CD4-positive, CD25-positive, alpha-beta regulatory T cell (primary cell): ENCODE measurements around the gene ARRDC3. TPM values are rescaled to one million over a fixed set of nuclear protein-coding genes. Genes with fewer than 3 reads are reported as not detected.

Experiments used
- ATAC-seq, 2 donors: fragments of 150-1000 bp; cut with Tn5 transposase; one replicate each; pipeline ENCODE4 v1.10.0; 2021; ENCODE audit warnings: low read depth in 2 of 2, moderate number of reproducible peaks in 2 of 2, moderate library complexity in 1 of 2
- DNase-seq, 3 donors: peaks; one replicate each; pipeline versions ENCODE4 v3.0.0 to v3.0.0-alpha.2; 2012 to 2022; ENCODE audit warnings: mixed read lengths in 1 of 3
- H3K27ac ChIP-seq: one replicate; pipeline ENCODE4 v1.7.0; 2013; ENCODE audit warnings: mild to moderate bottlenecking, low read length; ENCODE audit not compliant: insufficient read depth, poor library complexity, severe bottlenecking
- H3K27me3 ChIP-seq: one replicate; pipeline ENCODE4 v1.7.0; 2013; ENCODE audit warnings: low read length; ENCODE audit not compliant: control insufficient read depth, insufficient read depth
- H3K36me3 ChIP-seq: one replicate; pipeline ENCODE4 v1.7.0; 2013; ENCODE audit warnings: mild to moderate bottlenecking, low read length, moderate library complexity; ENCODE audit not compliant: control insufficient read depth, insufficient read depth
- H3K4me1 ChIP-seq: 2 replicates; pipeline ENCODE4 v1.7.0; 2013; ENCODE audit warnings: mild to moderate bottlenecking, low read length; ENCODE audit not compliant: insufficient read depth, control insufficient read depth, poor library complexity, severe bottlenecking
- H3K4me3 ChIP-seq: one replicate; pipeline ENCODE4 v1.7.0; 2013; ENCODE audit warnings: low read depth, mild to moderate bottlenecking, low read length, moderate library complexity
- H3K9me3 ChIP-seq, 2 experiments: 1 replicate in 1 of 2; 2 replicates in 1 of 2; pipeline ENCODE4 v1.7.0; 2013; ENCODE audit warnings: low read length in 2 of 2, mild to moderate bottlenecking in 1 of 2, moderate library complexity in 1 of 2; ENCODE audit not compliant: control insufficient read depth in 2 of 2
- H3K27ac Mint-ChIP-seq, 3 donors: one replicate each; pipeline ENCODE4 v1.8.0; 2020 to 2022; ENCODE audit warnings: mild to moderate bottlenecking in 3 of 3, mixed read lengths in 3 of 3, moderate library complexity in 2 of 3
- H3K27me3 Mint-ChIP-seq: one replicate; pipeline ENCODE4 v1.8.0; 2022; ENCODE audit warnings: mild to moderate bottlenecking, mixed read lengths
- H3K36me3 Mint-ChIP-seq: one replicate; pipeline ENCODE4 v1.8.0; 2020; ENCODE audit warnings: mixed read lengths
- H3K4me1 Mint-ChIP-seq, 4 donors: one replicate each; pipeline ENCODE4 v1.8.0; 2020 to 2022; ENCODE audit warnings: mixed read lengths in 4 of 4, mild to moderate bottlenecking in 1 of 4
- H3K4me3 Mint-ChIP-seq, 4 donors: one replicate each; pipeline ENCODE4 v1.8.0; 2020 to 2022; ENCODE audit warnings: mild to moderate bottlenecking in 4 of 4, mixed read lengths in 4 of 4, moderate library complexity in 3 of 4
- H3K9me3 Mint-ChIP-seq, 7 donors: one replicate each; pipeline ENCODE4 v1.8.0; 2020 to 2022; ENCODE audit warnings: mixed read lengths in 7 of 7, mild to moderate bottlenecking in 3 of 7, moderate library complexity in 2 of 7
- polyA plus RNA-seq, 4 donors: library from polyadenylated mRNA; unstranded; fragments of 300-500 nt; fragmentation: Illumina TruSeq; gene quantifications; one replicate each; pipeline ENCODE4 v1.2.3, GENCODE V29; 2021
- total RNA-seq: library from RNA; stranded (reverse); gene quantifications from one replicate; pipeline ENCODE4 v1.2.3, GENCODE V29; 2022

The ARRDC3 gene
- total RNA-seq (228 TPM), polyA plus RNA-seq (100 to 1,000 TPM; 102 to 194 (median 149) TPM)

- no peaks in the 10 kb centered on the region for H3K9me3 Mint-ChIP-seq
- Histone ChIP-seq H3K9me3 (no peaks in the 10 kb centered on the region), H3K36me3 (no peaks in the 10 kb centered on the region), H3K27me3 (no peaks in the 10 kb centered on the region), H3K27ac (peak within 1 kb of the TSS; percentile 100), H3K4me3 (peak within 1 kb of the TSS; percentile 99), H3K4me1 (peaks cover 27% of the 10 kb centered on the region)
- peak within 1 kb of the TSS; percentile 99 to 100 (median 100) for H3K27ac Mint-ChIP-seq
- peak within 1 kb of the TSS; percentile 94 to 99 (median 96) for H3K4me3 Mint-ChIP-seq
- peaks cover 4% of the 10 kb centered on the region for H3K27me3 Mint-ChIP-seq
- peaks cover 12 to 28% (median 20%) of the 10 kb centered on the region in 4 donors for H3K4me1 Mint-ChIP-seq
- peaks cover 13% of the 10 kb centered on the region for H3K36me3 Mint-ChIP-seq
- ATAC-seq (peak; percentile 41 to 42), DNase-seq (peak; percentile 92 to 97 (median 96))
These were observed at the start of gene ARRDC3 for GRCh38 chr5:91383027-91383955. Gene ARRDC3, minus strand, starts transcription at chr5:91383317. Its CDS starts 225 bp downstream, at chr5:91383092.

DNA sequence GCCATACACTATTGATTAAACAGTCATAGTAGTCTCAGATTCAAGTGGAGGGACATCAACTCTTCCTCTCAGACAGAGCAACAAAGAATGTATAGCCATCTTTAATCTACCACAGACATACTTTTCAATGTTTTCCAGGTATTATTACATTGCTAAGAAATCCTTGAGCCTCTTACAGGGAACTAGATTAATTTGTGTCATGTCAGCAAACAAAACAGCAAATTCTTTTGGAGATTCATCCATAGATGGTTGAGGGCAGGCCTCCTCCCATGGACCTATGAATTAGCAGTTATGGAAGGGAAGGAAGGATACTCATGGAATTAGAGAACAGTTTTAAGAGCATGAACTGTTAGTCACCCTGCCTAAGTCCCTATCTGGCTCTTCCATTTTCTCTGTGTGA lies 47.8 kb upstream of the ARRDC3 start:
- peaks cover 6 to 10% of the 10 kb centered on the region in 2 experiments for H3K9me3 ChIP-seq
- H3K36me3 Mint-ChIP-seq: peaks cover 5% of the 10 kb centered on the region
- no peak for ATAC-seq
- DNase-seq: no peak
- H3K9me3 Mint-ChIP-seq: peaks cover 0 to 7% (median 6%) of the 10 kb centered on the region in 7 donors
- no peak overlapping the region for H3K4me3 ChIP-seq
- H3K27ac ChIP-seq: no peak overlapping the region
- no peaks in the 10 kb centered on the region for H3K27me3 Mint-ChIP-seq
- peaks cover 19 to 36% (median 29%) of the 10 kb centered on the region in 4 donors for H3K4me1 Mint-ChIP-seq
- peak overlapping the region in 2 of 3 donors; percentile 69 to 75 for H3K27ac Mint-ChIP-seq
- H3K27me3 ChIP-seq: no peaks in the 10 kb centered on the region
- no peaks in the 10 kb centered on the region for H3K36me3 ChIP-seq
- no peak overlapping the region for H3K4me3 Mint-ChIP-seq
- peaks cover 29% of the 10 kb centered on the region for H3K4me1 ChIP-seq

GRCh38 chr5:91424638-91425436 lies 41.7 kb upstream of the ARRDC3 start:
- Mint-ChIP-seq H3K4me3 (no peak overlapping the region), H3K9me3 (peaks cover 0 to 7% (median 3%) of the 10 kb centered on the region in 7 donors), H3K27me3 (no peaks in the 10 kb centered on the region), H3K36me3 (peaks cover 5% of the 10 kb centered on the region), H3K4me1 (peaks cover 6 to 22% (median 11%) of the 10 kb centered on the region in 4 donors), H3K27ac (no peak overlapping the region)
- H3K4me1 ChIP-seq: no peaks in the 10 kb centered on the region
- no peak overlapping the region for H3K27ac ChIP-seq
- H3K9me3 ChIP-seq: peaks cover 6 to 9% of the 10 kb centered on the region in 2 experiments
- no peaks in the 10 kb centered on the region for H3K27me3 ChIP-seq
- DNase-seq (no peak), ATAC-seq (no peak)
- H3K4me3 ChIP-seq: no peak overlapping the region
- no peaks in the 10 kb centered on the region for H3K36me3 ChIP-seq

GRCh38 chr5:91423871-91424270 lies 40.8 kb upstream of the ARRDC3 start:
- DNase-seq: no peak

GRCh38 chr5:91420879-91421278 lies 37.8 kb upstream of the ARRDC3 start:
- H3K4me3 Mint-ChIP-seq: no peak overlapping the region
- no peak overlapping the region for H3K27ac Mint-ChIP-seq
- H3K36me3 ChIP-seq: no peaks in the 10 kb centered on the region
- no peaks in the 10 kb centered on the region for H3K9me3 Mint-ChIP-seq
- H3K27me3 ChIP-seq: no peaks in the 10 kb centered on the region
- H3K4me1 ChIP-seq: no peaks in the 10 kb centered on the region
- DNase-seq (no peak), ATAC-seq (no peak)
- no peaks in the 10 kb centered on the region for H3K36me3 Mint-ChIP-seq
- H3K27ac ChIP-seq: no peak overlapping the region
- H3K4me1 Mint-ChIP-seq: peaks cover 5 to 27% (median 12%) of the 10 kb centered on the region in 4 donors
- H3K9me3 ChIP-seq: no peaks in the 10 kb centered on the region
- no peaks in the 10 kb centered on the region for H3K27me3 Mint-ChIP-seq
- no peak overlapping the region for H3K4me3 ChIP-seq

More at GRCh38 chr5:91423871-91424270, 40.8 kb upstream of the ARRDC3 start:
- ATAC-seq: no peak
- peaks cover 0 to 2% (median under 1%) of the 10 kb centered on the region in 7 donors for H3K9me3 Mint-ChIP-seq
- Histone ChIP-seq H3K27ac (no peak overlapping the region), H3K4me3 (no peak overlapping the region), H3K9me3 (peaks cover 0 to under 1% of the 10 kb centered on the region in 2 experiments), H3K4me1 (no peaks in the 10 kb centered on the region), H3K27me3 (no peaks in the 10 kb centered on the region), H3K36me3 (no peaks in the 10 kb centered on the region)
- H3K27me3 Mint-ChIP-seq: no peaks in the 10 kb centered on the region
- H3K4me3 Mint-ChIP-seq: no peak overlapping the region
- no peak overlapping the region for H3K27ac Mint-ChIP-seq
- H3K4me1 Mint-ChIP-seq: peaks cover 6 to 22% (median 14%) of the 10 kb centered on the region in 4 donors
- peaks cover under 1% of the 10 kb centered on the region for H3K36me3 Mint-ChIP-seq

DNA sequence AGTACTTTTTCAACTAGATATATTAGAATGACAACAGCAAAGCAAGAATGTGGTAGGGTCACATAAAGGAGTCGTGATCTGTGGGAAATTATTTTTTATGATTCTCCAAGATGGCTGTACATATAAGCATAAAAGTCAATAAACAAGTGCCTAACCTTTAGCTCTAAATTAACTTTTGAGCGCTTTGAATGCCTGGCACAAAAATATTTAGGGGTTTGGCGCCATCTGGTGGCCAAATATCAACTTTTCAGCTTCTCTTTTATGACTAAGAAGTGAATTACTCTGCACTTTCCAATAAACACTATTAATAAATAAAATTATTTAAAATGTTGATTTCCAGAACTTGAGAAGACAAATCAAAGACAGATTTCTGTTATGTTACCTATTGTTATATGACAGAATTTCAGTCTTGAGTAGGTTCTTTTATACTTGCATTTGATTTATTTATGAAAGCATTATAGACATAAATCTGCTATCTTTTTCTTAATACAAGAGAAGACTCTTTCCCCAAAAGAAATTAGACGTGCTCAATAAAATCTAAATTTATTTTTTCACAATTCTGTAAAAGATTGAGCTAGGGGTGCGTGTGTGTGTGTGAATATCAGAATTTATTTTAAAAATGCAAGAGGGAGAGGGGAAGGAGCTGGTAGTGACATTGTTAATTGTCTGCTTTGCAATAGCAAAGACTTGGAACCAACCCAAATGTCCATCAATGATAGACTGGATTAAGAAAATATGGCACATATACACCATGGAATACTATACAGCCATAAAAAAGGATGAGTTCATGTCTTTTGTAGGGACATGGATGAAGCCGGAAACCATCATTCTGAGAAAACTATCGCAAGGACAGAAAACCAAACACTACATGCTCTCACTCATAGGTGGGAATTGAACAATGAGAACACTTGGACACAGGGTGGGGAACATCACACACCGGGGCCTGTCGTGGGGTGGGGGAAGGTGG lies 36.7 kb upstream of the ARRDC3 start:
- Histone ChIP-seq H3K36me3 (no peaks in the 10 kb centered on the region), H3K27me3 (no peaks in the 10 kb centered on the region), H3K27ac (no peak overlapping the region), H3K4me1 (no peaks in the 10 kb centered on the region), H3K9me3 (no peaks in the 10 kb centered on the region), H3K4me3 (no peak overlapping the region)
- Mint-ChIP-seq H3K4me1 (peaks cover 5 to 27% (median 15%) of the 10 kb centered on the region in 4 donors), H3K27me3 (no peaks in the 10 kb centered on the region), H3K4me3 (no peak overlapping the region), H3K36me3 (no peaks in the 10 kb centered on the region), H3K9me3 (no peaks in the 10 kb centered on the region), H3K27ac (peak overlapping the region in 1 of 3 donors; percentile 39)
- peak in 1 of 2 donors; percentile 31 for ATAC-seq
- DNase-seq: peak; percentile 56 to 84 (median 69)

DNA sequence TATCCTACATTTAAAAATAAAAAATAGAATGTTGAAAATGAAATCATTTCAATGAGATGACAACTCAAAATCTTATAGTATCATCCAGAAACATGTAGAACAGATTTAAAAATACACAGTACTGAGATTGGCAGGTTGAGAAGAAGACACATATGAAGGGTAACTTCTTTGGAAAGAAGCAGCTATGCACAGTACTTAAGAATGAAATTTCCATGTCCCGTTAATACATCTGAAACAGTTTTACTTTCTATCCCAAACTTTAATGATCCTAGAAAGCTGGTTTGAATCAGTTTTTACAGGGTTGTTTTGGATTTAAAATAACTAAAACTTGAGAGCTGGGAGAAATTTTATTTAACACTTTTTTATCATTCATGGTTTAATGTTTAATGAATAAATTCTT lies 36.0 kb upstream of the ARRDC3 start:
- Histone ChIP-seq H3K27ac (no peak overlapping the region), H3K36me3 (no peaks in the 10 kb centered on the region), H3K27me3 (no peaks in the 10 kb centered on the region), H3K4me3 (no peak overlapping the region), H3K9me3 (no peaks in the 10 kb centered on the region), H3K4me1 (no peaks in the 10 kb centered on the region)
- H3K4me3 Mint-ChIP-seq: no peak overlapping the region
- H3K4me1 Mint-ChIP-seq: peaks cover 5 to 27% (median 15%) of the 10 kb centered on the region in 4 donors
- H3K27me3 Mint-ChIP-seq: no peaks in the 10 kb centered on the region
- ATAC-seq (no peak), DNase-seq (no peak)
- peak overlapping the region in 1 of 3 donors; percentile 39 for H3K27ac Mint-ChIP-seq
- no peaks in the 10 kb centered on the region for H3K9me3 Mint-ChIP-seq
- H3K36me3 Mint-ChIP-seq: no peaks in the 10 kb centered on the region
